ENCODE results near the gene IFRD2. TPM values are rescaled to one million over a fixed set of nuclear protein-coding genes. Genes with fewer than 3 reads are reported as not detected.

Gene IFRD2
- total RNA-seq, 1 donor from 2014 or later: 77.7 TPM

DNA sequence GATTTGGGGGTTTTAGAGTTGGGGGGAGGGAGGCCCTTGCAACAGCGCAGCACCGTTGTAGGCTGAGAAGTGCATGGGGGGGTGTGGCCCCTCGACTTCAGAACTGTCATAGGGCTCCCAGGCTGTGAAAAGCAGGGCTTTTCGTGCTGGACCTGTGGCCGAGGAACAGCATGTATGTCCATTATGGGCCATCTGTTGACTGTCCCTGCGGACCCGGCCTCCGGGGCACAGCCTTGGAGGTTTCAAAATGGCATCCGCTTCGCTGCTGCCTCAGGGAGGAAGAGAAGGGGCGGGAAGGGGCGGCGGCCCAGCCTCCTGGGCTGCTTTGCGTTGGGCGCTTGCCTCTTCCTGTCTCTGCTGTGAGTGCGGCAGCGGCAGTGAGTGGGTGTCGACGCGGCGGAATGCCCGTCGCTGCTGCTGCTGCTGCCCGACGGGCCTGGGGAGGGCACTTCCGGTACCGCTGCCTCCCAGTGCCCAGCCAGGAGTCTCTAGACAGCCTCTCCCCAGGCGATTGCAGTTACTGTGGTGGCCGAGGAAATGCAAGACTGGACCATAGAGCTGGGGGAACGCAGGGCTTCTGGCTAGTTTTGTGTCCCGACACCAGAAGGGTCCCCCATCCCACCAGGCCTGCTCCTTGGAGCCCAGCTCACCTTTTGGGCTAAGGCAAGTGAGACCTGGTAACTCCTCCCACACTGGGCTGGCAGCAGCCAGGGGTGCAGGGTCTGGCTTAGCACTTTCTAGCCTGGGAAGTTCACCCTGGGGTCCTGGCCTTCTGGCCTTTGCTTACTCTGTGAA is 54.3 kb downstream of the IFRD2 start:
- TF ChIP-seq, protein P1, sequence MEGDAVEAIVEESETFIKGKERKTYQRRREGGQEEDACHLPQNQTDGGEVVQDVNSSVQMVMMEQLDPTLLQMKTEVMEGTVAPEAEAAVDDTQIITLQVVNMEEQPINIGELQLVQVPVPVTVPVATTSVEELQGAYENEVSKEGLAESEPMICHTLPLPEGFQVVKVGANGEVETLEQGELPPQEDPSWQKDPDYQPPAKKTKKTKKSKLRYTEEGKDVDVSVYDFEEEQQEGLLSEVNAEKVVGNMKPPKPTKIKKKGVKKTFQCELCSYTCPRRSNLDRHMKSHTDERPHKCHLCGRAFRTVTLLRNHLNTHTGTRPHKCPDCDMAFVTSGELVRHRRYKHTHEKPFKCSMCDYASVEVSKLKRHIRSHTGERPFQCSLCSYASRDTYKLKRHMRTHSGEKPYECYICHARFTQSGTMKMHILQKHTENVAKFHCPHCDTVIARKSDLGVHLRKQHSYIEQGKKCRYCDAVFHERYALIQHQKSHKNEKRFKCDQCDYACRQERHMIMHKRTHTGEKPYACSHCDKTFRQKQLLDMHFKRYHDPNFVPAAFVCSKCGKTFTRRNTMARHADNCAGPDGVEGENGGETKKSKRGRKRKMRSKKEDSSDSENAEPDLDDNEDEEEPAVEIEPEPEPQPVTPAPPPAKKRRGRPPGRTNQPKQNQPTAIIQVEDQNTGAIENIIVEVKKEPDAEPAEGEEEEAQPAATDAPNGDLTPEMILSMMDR (IDR thresholded peaks at IDR 0.05; ENCODE audit: insufficient read depth, low read length, poor library complexity, severe bottlenecking): no peak
- Histone ChIP-seq H3K36me3 (ENCODE audit: control insufficient read depth, insufficient read depth, low read length) (no peaks in the 10 kb centered on the region), H3K4me3 (ENCODE audit: low read depth, low read length) (peak overlapping the region; percentile 80), H3K27me3 (ENCODE audit: control insufficient read depth, insufficient read depth, low read length) (no peaks in the 10 kb centered on the region)
- DNase-seq (ENCODE audit: low read depth): no peak

Other genes with a start within 250 kb of the IFRD2 start
- gene RBM5, start 203.5 kb downstream of the IFRD2 start, total RNA-seq: 84.5 and 94.1 TPM in 2 replicates
- gene SEMA3F, start 137.1 kb downstream of the IFRD2 start, total RNA-seq: 79.8 and 85.4 TPM in 2 replicates
- gene GNAT1, start 100.8 kb downstream of the IFRD2 start, total RNA-seq: not detected in 2 replicates
- gene SLC38A3, start 87.2 kb downstream of the IFRD2 start, total RNA-seq: 0.13 and 0.48 TPM in 2 replicates
- 208 and 221 TPM in 2 replicates for gene GNAI2, start 56.2 kb downstream of the IFRD2 start, total RNA-seq
- 17.9 and 18.4 TPM in 2 replicates for gene SEMA3B, start 23.3 kb downstream of the IFRD2 start, total RNA-seq
- not detected in 2 replicates for gene LSMEM2, start 13.3 kb downstream of the IFRD2 start, total RNA-seq
- gene HYAL3, start 7.0 kb upstream of the IFRD2 start, total RNA-seq: 7.6 and 7.9 TPM in 2 replicates
- 8.5 and 12.3 TPM in 2 replicates for gene NAA80, start 7.0 kb upstream of the IFRD2 start, total RNA-seq
- gene HYAL1, start 11.1 kb upstream of the IFRD2 start, total RNA-seq: 0.14 TPM in 1 of 2 replicates, not detected in the other
- 89.3 and 104 TPM in 2 replicates for gene HYAL2, start 30.3 kb upstream of the IFRD2 start, total RNA-seq
- gene TUSC2, start 35.8 kb upstream of the IFRD2 start, total RNA-seq: 40.3 and 58.3 TPM in 2 replicates
- 16.6 and 19.9 TPM in 2 replicates for gene RASSF1, start 48.4 kb upstream of the IFRD2 start, total RNA-seq
- 1.7 TPM in 1 of 2 replicates, not detected in the other for gene ZMYND10, start 53.3 kb upstream of the IFRD2 start, total RNA-seq
- 18.0 and 19.0 TPM in 2 replicates for gene NPRL2, start 58.3 kb upstream of the IFRD2 start, total RNA-seq
- gene CYB561D2, start 58.4 kb upstream of the IFRD2 start, total RNA-seq: 22.3 and 24.0 TPM in 2 replicates
- 82.5 and 90.0 TPM in 2 replicates for gene TMEM115, start 67.1 kb upstream of the IFRD2 start, total RNA-seq
- gene CACNA2D2, start 211.2 kb upstream of the IFRD2 start, total RNA-seq: 0.21 and 0.55 TPM in 2 replicates

Measured in kidney epithelial cell (primary cell).